ENCODE measurements around the gene ADGRE2.

- no peak for TF ChIP-seq CTCF (IDR thresholded peaks at IDR 0.05)
- no peak for TF ChIP-seq POLR2A (IDR thresholded peaks at IDR 0.05)
Measured at GRCh38 chr19:14764401-14764800, 14.0 kb downstream of the ADGRE2 start.

All from uterus (tissue), 2 donors.